Measurements from ENCODE around the gene FIBCD1.
"Not testable (repeated sequence)": the region's sequence is repeated elsewhere in the genome, so short reads cannot be mapped to it uniquely, and the experiment has no call there.

FIBCD1 gene

DNA sequence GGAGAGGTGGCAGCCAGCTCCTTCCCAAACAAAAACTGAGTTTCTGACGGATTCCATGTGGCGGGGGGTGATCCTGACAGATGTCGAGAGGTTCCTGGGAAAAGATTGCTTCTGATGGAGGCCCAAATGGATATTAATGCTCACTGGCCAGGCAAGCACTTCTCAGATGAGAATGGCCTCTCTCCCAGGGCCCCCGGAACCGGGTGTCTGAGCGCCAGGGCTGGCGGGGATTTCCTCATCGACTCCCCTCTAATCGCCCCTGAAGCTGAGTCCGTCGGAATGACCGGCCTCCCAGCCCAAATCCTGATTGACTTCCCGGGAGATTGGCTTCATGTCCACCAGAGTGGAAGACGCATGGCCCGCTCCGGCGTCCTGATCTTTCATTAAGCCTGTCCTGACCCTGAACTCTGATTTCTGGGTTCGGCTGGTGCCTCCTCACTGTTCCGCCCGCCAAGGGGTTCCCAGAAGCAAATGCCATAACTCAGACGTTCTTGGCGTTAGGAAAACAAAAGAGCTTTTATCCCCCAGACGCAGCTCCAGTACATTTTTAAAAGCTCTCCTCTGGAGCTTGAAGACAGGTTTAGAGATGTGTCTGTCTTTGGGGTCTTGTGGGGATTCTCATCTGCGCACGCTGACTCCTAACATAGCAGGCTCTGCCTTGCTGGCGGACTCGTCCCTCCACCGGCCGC, 17.6 kb downstream of the FIBCD1 start:
- DNase-seq, result no peak

DNA sequence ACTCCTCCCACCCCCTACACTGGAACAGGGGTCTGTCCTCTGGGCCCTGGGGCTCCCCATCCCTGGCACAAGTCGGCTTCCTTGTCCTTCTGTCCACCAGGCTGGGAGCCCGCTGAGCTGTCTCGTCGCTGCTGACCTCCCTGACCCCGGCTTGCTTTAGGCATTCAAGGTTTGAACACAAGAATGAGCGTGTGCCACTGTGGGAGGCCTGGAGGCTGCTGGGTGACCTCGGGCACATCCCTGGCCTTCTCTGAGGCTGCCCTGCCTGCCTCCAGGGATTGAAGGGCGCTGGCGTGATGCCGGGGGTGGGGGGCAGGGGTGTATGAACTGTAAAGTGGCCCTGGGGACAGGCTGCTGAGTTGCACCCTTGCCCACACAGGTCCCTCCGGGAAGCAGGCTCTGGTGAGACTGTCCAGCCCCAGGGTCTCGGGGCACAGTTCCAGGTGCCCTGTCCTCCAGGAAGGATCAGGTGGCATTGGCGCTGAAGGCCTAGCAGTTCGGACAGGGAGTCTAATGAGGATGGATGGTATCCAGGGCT, 18.2 kb downstream of the FIBCD1 start:
- DNase-seq, result no peak

DNA sequence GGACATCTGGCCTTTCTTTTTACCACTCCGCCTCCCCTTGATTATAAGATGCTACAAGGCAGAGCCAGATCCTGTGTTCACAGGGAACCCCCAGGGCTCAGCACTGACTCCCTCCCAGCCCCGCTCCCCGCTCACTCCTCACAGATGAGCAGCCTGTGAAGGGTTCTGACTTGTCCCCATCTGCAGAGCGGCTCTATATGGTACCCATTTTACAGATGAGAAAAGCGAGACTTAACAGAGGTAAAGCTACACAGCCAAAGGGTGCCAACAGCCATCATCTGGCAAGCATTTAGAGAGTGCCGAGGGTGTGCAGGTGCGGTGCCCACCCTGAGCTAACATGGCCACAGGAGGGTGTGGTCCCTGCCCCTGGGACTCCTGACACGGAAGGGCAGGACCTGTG, 18.8 kb downstream of the FIBCD1 start:
- no peak for DNase-seq

DNA sequence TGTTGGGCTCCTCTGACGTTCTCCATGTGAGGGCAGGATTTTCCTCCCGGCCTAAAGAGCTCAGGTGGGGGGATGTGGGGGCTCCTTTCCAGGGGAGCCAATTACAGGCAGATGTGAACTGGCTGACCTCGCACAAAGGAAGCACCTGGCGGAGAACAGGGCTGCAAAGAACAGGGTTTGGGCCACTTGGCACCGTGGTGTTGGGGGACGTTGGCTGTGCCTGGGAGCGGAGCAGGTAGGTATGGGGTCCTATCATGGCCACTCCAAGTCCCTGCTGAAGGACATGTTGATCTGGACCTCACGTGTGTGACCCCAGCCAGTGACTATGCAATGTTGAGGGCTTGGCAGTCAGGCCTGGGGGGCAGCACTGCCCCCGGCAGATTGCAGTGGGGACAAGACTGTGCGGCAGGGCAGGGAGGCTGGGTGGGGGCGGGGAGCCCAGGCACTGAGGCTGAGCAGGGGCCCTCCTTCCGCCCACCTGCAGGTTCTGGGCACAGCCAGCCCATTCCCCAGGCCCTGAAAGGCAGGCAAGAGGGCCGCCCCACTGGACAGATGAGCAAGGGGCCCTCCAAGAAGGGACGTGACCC, 19.4 kb downstream of the FIBCD1 start:
- no peak for DNase-seq

DNA sequence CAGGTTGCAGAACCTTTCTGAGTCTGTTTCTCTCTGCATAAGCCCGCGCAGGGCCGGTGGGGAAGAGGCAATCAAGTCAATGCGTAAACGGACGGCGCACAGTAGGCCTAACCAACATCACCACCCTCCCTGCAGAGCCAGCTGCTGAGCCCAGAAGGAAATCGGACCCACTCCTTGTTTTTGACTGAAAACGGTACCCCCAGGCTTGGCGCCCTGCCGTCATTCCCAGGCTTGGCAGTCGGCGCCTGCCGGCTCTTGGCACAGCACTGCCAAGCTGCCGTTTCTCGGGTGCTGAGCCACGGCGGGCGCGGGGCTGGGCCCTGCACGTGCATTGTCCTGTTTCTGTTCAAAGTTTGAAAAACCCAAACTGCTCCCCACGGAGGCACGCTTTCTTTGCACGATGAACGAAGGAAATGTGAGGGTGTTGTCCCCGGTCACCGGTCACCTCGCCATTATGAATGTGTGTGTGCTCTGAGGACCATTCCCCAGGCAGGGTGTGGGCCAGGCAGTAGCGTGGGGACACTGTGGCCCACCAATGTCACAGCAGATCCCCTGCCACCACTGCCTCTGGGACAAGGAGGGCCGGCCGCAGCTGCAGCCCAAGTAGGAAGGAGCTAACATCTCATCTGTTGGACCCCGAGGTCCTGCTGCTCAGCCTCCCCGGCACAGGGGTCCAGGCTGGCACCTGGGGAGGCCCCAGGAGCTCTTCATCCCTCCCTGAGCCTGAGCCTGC, 20.1 kb downstream of the FIBCD1 start:
- DNase-seq, result no peak

DNA sequence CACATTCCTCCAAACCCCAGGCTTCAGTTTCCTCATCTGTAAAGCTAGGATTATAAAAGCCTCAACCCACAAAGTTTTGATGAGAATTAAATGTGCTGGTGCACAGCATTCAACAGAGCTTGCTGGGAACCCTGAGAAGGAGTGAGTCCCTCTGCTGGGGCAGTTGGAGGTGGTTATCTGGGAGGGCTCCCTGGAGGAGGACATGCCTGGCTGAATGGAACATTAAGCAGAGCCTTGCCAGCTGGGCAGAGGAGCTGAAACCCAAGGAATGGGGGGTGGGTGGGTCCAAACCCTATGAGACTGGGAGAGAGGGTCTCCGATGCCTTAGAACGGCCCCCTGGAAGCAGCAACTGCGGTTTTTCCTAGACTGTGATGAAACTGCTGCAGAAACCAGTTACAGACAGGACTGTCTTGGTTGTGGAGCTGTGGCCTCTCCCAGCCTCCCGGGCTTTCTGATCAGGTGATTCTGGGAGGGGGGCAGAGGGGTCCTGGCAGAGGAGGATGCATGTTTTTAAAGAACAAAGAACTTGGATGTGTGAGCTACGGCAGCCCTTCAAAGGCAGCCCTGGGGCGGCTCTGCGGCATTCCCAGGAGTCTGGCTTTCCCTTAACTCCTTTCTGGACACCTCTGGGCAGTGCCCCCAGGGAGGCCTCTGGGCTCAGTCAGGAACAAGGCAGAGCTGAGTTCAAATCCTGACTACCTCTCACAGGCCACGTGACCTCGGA, 20.8 kb downstream of the FIBCD1 start:
- DNase-seq, result no peak

DNA sequence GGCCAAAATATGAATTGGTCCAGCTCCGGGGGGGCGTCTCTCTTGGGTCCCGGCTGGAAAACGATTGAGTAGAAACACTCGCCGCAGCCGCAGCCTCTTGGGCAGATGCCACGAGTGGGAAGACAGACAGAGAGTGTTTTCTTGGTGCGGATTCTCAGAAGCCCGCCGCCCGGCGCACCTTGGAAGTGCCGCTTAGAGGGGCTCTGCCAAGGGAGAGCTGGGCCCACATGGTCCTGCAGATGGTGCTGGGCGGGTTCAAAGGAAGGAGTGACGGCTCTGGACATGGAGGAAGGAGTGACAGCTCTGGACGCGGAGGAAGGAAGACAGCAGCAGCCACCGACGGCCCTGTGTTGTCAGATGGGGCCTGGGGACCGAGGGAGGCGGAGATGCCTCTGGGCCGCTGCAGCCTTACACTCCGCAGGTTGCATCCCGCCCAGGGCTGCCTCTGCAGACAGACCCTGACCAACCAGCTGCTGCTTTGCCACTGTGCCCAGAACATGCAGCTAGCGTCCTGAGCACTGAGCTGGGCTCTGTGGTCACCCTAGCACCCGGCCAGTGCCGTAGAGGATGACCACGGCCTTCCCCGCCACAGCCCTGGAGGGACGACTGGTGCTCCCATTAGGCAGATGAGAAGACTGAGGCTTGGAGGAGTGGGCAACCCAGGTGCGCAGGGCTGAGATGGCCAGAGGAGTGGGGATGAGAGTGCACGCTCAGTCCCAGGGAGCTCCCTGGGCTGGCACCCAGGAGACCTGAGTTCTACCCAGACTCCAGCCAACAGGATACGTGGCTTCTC, 21.7 kb downstream of the FIBCD1 start:
- DNase-seq, result no peak

DNA sequence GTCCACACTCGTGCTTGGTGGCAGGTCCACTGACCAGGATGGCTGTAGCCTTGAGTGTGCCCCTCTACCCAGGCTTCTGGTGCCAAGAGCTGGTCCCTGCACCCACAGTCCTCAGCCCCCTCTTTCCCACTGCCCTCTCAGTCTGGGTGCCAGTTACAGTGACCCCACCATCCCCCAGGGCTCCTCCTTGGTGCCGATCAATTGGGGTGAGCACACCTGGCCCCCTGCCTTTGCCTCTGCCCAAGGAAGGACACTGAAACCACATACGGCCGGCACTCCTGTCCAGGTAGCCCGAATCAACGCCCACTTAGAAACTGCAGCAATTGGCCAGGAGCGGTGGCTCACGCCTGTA, 24.0 kb downstream of the FIBCD1 start:
- no peak for DNase-seq

DNA sequence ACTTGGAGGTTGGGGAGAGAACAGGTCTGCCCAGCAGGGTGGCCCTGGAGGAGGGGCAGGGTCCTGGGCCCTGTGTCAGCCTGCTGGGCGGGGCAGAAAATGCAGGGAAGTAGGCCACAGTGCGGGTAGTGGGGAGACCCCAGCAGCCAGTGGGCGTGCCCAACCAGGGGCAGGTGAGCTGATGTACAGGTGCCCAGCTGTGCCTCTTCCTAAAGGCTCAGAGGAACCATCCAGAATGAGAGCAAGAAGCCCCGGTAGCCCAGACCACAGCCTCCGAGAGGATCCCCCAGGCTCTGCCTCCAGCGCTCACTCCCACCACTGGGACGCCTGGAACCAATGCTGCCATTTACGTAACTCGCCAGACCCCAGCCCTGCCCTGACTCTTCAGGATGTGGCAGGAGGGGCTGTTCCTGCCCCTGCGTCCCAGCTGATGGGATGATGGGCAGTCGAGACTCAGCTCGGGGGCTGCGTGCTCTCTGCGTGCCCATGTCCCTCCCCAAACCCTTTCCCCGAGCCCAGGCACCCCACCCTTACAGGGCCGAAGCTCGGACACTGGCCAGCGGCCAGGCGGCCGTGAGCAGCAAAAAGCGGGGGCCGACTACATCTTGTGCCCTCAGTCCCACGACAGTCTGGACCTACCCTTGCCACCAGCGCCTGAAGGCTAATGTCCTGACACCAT, 24.5 kb downstream of the FIBCD1 start:
- no peak for DNase-seq

DNA sequence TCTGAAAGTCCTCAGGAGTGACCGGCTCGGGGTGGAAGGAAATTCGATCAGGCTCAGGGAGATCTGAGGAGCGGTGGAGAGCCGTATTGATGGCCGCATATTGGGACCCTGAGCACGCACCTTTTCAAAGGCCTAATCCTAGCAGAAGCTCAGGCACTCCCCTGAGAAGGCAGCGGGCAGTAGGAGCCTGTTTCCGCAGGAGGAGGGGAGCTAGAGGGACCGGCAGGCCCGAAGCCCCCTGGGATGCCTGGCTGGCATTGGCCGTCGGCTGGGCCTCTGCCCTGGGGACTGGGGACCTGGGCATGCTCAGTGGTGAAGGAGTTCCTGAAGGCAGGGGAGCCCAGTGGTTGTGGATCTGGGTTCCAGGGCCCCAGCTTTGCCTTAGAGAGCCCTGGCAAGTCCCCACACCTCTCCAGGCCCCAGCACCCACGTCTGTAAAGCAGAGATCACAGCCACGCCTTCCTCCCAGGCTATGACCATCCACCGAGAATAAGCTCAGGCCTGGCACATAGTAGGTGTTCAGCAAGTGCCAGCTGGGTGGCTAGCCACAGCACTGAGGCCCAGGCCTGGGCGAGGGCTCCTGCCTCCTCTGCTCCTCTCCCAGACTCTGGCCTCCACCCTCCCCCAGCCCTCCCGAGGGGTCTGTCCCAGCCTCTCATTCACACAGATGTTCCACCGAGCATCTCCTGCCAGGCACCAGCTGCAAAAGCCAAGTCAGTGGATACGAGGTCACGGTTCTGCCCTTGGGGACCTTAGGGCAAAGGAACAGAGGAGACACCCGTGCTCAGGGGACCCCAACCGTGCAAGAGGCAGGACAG, 25.2 kb downstream of the FIBCD1 start:
- DNase-seq, result no peak

DNA sequence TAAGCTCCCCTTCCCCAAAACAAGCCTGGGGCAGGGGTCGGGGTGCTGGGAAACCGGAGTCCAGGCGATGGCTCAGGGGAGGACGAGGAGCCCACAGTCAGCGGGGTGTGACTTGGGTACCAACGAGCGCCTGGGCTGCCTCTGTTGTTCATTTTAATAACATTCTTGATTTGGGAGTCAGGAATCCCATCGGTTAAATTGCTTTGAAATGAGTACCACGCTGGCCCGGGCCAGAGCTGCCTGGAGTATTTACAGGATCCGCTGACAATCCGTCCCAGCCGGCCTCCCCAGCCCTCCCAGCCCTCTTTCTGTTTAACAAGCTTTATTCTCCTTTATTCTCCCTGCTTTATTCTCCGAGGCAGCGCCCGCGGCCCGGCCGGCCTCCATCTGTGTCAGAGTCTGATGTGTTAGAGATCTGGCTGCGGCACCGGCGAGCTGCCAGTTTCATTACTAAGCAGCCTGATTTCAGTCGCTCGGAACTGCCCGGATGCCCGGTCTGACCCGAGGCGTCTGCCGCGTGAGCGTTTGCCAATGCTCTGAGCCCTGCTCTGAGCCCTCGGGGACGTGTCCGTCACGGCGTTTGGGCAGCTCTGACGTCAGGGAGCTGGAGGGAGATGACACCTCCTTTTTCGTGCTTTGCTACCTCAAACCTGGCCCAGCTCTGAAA, 26.0 kb downstream of the FIBCD1 start:
- DNase-seq, result no peak

DNA sequence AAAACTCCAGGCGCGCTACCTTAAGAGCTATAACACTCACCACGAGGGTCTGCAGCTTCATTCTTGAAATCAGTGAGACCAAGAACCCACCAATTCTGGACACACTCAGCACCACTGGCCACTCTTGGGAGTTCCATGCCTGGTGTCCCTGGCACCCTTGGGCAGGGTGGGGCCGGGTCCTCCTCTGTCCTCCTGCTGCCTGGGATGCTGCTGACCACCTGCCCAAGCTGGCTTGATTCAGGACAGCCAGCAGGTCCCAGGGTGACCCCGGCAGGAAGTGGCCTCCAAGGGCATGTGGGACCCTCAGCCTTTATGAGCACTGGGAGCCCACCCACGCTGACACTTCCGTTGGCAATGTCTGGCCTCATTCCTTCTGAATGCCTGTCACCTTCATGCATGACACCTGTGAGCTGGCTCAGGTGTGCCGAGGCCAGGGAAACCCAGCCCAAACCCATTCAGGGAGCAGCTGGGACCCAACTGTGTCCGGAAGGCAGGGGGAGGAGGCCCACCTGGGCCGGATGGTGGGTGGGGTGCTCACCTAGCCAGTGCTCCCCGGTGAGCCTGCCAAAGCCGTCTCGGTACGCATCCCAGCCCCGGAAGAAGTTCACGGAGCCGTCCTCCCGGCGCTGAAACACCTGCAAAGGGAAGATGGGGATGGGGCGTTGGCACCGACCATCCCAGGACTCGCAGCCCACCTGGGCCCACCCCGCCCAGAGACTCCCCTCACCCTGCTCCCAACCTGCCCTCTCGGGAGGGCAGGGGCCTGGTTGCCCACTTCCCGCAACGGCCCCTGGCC, 27.6 kb downstream of the FIBCD1 start:
- no peak for DNase-seq

DNA sequence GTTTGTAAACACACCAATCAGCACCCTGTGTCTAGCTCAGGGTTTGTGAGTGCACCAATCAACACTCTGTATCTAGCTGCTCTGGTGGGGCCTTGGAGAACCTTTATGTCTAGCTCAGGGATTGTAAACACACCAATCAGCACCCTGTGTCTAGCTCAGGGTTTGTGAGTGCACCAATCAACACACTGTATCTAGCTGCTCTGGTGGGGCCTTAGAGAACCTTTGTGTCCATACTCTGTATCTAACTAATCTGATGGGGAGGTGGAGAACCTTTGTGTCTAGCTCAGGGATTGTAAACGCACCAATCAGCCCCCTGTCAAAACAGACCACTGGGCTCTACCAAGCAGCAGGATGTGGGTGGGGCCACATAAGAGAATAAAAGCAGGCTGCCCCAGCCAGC, 28.4 kb downstream of the FIBCD1 start:
- not testable (repeated sequence) for DNase-seq

DNA sequence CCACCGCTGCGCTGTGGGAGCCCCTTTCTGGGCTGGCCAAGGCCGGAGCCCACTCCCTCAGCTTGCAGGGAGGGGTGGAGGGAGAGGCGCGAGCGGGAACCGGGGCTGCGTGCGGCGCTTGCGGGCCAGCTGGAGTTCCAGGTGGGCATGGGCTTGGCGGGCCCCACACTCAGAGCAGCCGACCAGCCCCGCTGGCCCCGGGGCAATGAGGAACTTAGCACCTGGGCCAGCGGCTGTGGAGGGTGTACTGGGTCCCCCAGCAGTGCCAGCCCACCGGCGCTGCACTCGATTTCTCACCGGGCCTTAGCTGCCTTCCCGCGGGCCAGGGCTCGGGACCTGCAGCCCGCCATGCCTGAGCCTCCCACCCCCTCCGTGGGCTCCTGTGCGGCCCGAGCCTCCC, 29.0 kb downstream of the FIBCD1 start:
- DNase-seq, result not testable (repeated sequence)

DNA sequence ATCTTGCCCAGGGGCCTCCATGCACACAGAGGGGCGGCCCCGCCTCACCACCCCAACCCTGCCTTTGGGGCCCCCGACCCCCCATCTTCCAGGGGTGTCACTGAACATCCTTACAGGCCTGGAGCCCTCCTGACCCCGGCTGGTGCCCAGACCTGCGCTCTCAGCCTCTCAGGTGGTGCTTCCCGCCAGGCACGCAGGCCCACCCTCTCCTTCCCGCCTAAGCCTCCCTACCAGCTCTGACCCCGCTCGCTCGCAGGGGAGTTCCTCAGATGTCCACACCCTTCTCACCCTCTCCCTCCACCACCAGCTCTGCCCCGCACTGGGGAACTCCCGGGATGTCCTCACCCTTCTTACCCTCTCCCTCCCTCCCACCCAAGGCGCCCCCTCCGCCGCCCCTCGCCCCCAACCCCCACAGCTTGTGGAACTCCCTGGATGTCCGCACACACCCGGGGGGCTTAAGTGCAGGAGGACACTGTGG, 30.1 kb downstream of the FIBCD1 start:
- no peak for DNase-seq

DNA sequence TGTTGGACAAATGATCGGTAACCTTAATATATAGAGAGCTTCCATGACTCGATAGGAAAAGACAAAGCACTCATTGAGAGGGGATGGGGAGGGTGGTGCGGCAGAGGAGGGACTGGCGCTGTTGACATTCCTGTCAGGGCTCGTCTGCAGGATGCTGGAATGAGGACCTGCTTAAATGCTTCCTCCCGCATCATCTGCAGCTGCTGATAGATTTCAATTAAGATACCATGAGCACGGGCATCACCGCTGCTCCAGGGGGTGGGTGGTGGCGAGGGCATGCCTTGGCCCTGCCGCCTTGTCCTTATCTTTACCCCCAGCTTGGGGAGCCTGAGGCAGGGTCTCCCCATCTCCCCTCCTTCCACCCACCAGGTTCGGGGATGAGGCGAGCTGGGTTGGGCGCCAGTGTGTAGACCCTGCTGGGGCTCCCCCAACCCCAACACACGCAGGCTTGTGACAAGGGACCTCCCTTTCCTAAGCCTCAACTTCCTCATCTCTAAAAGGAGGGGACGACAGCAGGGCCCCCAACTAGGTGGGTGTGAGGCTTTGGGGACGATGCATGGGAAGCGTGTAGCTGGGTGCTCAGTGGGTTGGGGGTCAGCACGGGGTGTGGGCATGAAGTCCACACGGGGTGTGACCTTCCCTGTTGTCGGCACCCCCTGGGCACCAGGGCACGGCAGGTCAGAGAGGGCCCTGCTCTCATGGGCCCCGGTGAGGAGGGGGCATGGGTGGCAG, 30.7 kb downstream of the FIBCD1 start:
- DNase-seq, result no peak

DNA sequence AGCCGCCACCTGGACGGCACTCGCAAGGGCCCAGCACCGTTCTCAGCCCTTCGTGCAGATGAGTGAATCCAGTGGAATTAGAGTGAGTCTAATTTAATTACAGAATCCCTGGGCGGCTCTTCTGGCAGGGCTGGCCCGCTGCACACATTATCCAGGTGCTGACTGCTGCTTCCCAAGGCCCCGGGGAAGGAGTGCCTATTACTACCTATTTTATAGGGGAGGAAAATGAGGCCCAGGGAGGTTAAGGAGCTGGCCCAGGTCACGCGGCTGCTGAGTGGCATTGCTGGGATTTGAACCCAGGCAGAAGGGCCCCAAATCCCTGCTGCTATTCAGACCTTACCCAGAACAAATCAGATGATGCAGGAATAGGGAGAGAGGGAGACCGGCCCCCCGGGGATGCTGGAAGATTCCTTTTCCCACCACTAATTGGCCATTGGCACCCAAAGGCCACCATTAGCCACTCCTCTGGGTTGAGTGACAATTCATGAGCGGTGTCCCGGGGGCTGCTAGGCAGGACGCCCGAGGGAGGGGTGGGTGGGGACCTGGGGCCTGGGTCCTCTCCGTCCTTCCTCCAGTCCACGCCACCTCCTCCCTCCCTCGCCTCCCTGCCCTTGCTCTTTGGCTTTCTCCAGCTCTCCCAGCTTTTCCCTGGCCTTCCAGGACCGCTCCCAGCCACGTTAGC, 32.2 kb downstream of the FIBCD1 start:
- no peak for DNase-seq
